Measurements from ENCODE around the gene TUBB4A.
"Not testable (repeated sequence)": the region's sequence is repeated elsewhere in the genome, so short reads cannot be mapped to it uniquely, and the experiment has no call there.

TUBB4A gene

GRCh38 chr19:6501740-6502648 lies at the start of gene TUBB4A:
Gene TUBB4A, minus strand, starts transcription at chr19:6502309. Its CDS starts 97 bp downstream, at chr19:6502212.
- DNase-seq: peak; percentile 75

GRCh38 chr19:6551091-6551490 lies 49.0 kb upstream of the TUBB4A start:
- DNase-seq: no peak

- DNase-seq: not testable (repeated sequence)
These were observed 48.6 kb upstream of the TUBB4A start for GRCh38 chr19:6550679-6551078.

- DNase-seq: no peak
These were observed 41.8 kb upstream of the TUBB4A start for GRCh38 chr19:6543866-6544347.

- no peak for DNase-seq
These were observed 39.0 kb upstream of the TUBB4A start for GRCh38 chr19:6540918-6541689.

GRCh38 chr19:6539514-6539913 lies 37.4 kb upstream of the TUBB4A start:
- no peak for DNase-seq

- DNase-seq: no peak
These were observed 33.5 kb upstream of the TUBB4A start for GRCh38 chr19:6535558-6536137.

GRCh38 chr19:6534451-6535093 lies 32.5 kb upstream of the TUBB4A start:
- no peak for DNase-seq

- no peak for DNase-seq
These were observed 31.8 kb upstream of the TUBB4A start for GRCh38 chr19:6533746-6534418.

- no peak for DNase-seq
These were observed 30.9 kb upstream of the TUBB4A start for GRCh38 chr19:6533000-6533328.

- peak; percentile 63 for DNase-seq
These were observed 30.3 kb upstream of the TUBB4A start for GRCh38 chr19:6532244-6532999.

- DNase-seq: no peak
These were observed 29.8 kb upstream of the TUBB4A start for GRCh38 chr19:6531956-6532243.

GRCh38 chr19:6531163-6531955 lies 29.2 kb upstream of the TUBB4A start:
- no peak for DNase-seq

- peak; percentile 96 for DNase-seq
These were observed 28.5 kb upstream of the TUBB4A start, which contains the start of gene TNFSF9 for GRCh38 chr19:6530386-6531162. Gene TNFSF9, plus strand, starts transcription at chr19:6531026. Its CDS starts 11 bp downstream, at chr19:6531037.

GRCh38 chr19:6529937-6530385 lies 27.9 kb upstream of the TUBB4A start:
- DNase-seq: no peak

- DNase-seq: no peak
These were observed 27.2 kb upstream of the TUBB4A start for GRCh38 chr19:6529351-6529750.

GRCh38 chr19:6528544-6529121 lies 26.5 kb upstream of the TUBB4A start:
- no peak for DNase-seq

GRCh38 chr19:6527893-6528543 lies 25.9 kb upstream of the TUBB4A start:
- DNase-seq: no peak

GRCh38 chr19:6524311-6524710 lies 22.2 kb upstream of the TUBB4A start:
- DNase-seq: no peak

Data from activated CD8-positive, alpha-beta memory T cell treated with anti-CD3 and anti-CD28 coated beads, Interleukin-2, amount 50 U/mL, for 48 hours (primary cell).